Activated CD8-positive, alpha-beta memory T cell treated with anti-CD3 and anti-CD28 coated beads, Interleukin-2, amount 50 U/mL, for 4 hours (primary cell): ENCODE results near the gene CTDSP1.

Source experiments
- DNase-seq: peaks from one replicate; pipeline ENCODE4 v3.0.0-alpha.2; 2020

The CTDSP1 gene

GRCh38 chr2:218383892-218384519, 15.7 kb upstream of the CTDSP1 start:
- no peak for DNase-seq

GRCh38 chr2:218384975-218385374, 14.7 kb upstream of the CTDSP1 start:
- DNase-seq, result no peak

- DNase-seq, result no peak
Observed at GRCh38 chr2:218386505-218387368, 12.9 kb upstream of the CTDSP1 start.

GRCh38 chr2:218387369-218388194, 12.1 kb upstream of the CTDSP1 start:
- no peak for DNase-seq

- DNase-seq, result no peak
Observed at GRCh38 chr2:218389333-218390150, 10.1 kb upstream of the CTDSP1 start.

GRCh38 chr2:218391202-218391601, 8.5 kb upstream of the CTDSP1 start:
- no peak for DNase-seq

GRCh38 chr2:218392459-218392858, 7.2 kb upstream of the CTDSP1 start:
- DNase-seq, result no peak

- no peak for DNase-seq
Observed at GRCh38 chr2:218392891-218393462, 6.7 kb upstream of the CTDSP1 start.

GRCh38 chr2:218393750-218394290, 5.8 kb upstream of the CTDSP1 start:
- DNase-seq, result peak; percentile 26

- DNase-seq, result no peak
Observed at GRCh38 chr2:218394298-218395089, 5.2 kb upstream of the CTDSP1 start.

GRCh38 chr2:218395090-218395444, 4.6 kb upstream of the CTDSP1 start:
- no peak for DNase-seq

GRCh38 chr2:218395456-218395825, 4.2 kb upstream of the CTDSP1 start:
- DNase-seq, result no peak

- peak; percentile 94 for DNase-seq
Observed at GRCh38 chr2:218395826-218396687, 3.6 kb upstream of the CTDSP1 start.

- DNase-seq, result peak; percentile 67
Observed at GRCh38 chr2:218396688-218397462, 2.8 kb upstream of the CTDSP1 start.

GRCh38 chr2:218397463-218397819, 2.2 kb upstream of the CTDSP1 start:
- DNase-seq, result no peak

- no peak for DNase-seq
Observed at GRCh38 chr2:218397820-218398436, 1.7 kb upstream of the CTDSP1 start.

GRCh38 chr2:218398437-218399390, 954 bp upstream of the CTDSP1 start:
- peak; percentile 64 for DNase-seq
